B cell (primary cell): ENCODE results near the gene KCNQ2. TPM values are rescaled to one million over a fixed set of nuclear protein-coding genes. Genes with fewer than 3 reads are reported as not detected.

Experiments used
- ATAC-seq: fragments of 200-7000 bp; cut with Tn5 transposase; one replicate; pipeline ENCODE4 v1.10.0; 2021; ENCODE audit warnings: low read depth, mild to moderate bottlenecking, moderate number of reproducible peaks, moderate library complexity
- CTCF ChIA-PET: fragments of 350-600 bp; sonication (Branson Sonifier 250); formaldehyde crosslinking; loops from one replicate; lab custom pipeline; 2021; ENCODE audit warnings: antibody characterized with exemption, inconsistent platforms; lab: Charles Lee
- POLR2A ChIA-PET: fragments of 350-600 bp; sonication (Branson Sonifier 250); formaldehyde crosslinking; loops from one replicate; lab custom pipeline; 2021; ENCODE audit warnings: antibody characterized with exemption; lab: Charles Lee
- DNase-seq: peaks from one replicate; pipeline ENCODE4 v3.0.0; 2013
- H2AFZ ChIP-seq: 2 replicates; pipeline ENCODE4 v1.6.1; 2012; ENCODE audit warnings: mild to moderate bottlenecking, low read depth, low read length; ENCODE audit not compliant: insufficient read depth, poor library complexity, severe bottlenecking
- H3K27ac ChIP-seq, 2 donors: 1 replicate in 1 of 2; 2 replicates in 1 of 2; pipeline ENCODE4 v1.5.1; 2012 to 2013; ENCODE audit warnings: low read length in 2 of 2, mild to moderate bottlenecking in 2 of 2, moderate library complexity in 1 of 2
- H3K27me3 ChIP-seq, 4 experiments: fragments of 200-600 bp in 1 of 4; sonication (generic) in 1 of 4; replicated peaks in 1 of 4; 1 replicate in 2 of 4; 2 replicates in 2 of 4; pipeline versions ENCODE4 v1.6.1 to v1.7.0; 2013 to 2016; ENCODE audit warnings: low read length in 3 of 4, mild to moderate bottlenecking in 2 of 4, mixed read lengths in 1 of 4, moderate library complexity in 1 of 4; ENCODE audit not compliant: insufficient read depth in 4 of 4, control insufficient read depth in 3 of 4; ENCODE audit errors: control extremely low read depth in 1 of 4
- H3K36me3 ChIP-seq, 2 experiments: replicated peaks in 1 of 2; 1 replicate in 1 of 2; 2 replicates in 1 of 2; pipeline versions ENCODE4 v1.6.1 to v1.7.1; 2013; ENCODE audit warnings: low read length in 1 of 2; ENCODE audit not compliant: insufficient read depth in 2 of 2, control insufficient read depth in 1 of 2; ENCODE audit errors: control extremely low read depth in 1 of 2, extremely low read depth in 1 of 2
- H3K4me1 ChIP-seq, 2 donors: fragments of 200-600 bp in 1 of 2; sonication (generic) in 1 of 2; 1 replicate in 1 of 2; 2 replicates in 1 of 2; pipeline versions ENCODE4 v1.5.1 to v1.6.1; 2013 to 2017; ENCODE audit warnings: low read length in 2 of 2; ENCODE audit not compliant: control insufficient read depth in 2 of 2, insufficient read depth in 2 of 2
- H3K4me2 ChIP-seq: replicated peaks from 2 replicates; pipeline ENCODE3; 2012; ENCODE audit warnings: mild to moderate bottlenecking, low read depth, low read length; ENCODE audit not compliant: poor library complexity, severe bottlenecking
- H3K4me3 ChIP-seq, 5 experiments: fragments of 200-600 bp in 1 of 5; sonication (generic) in 1 of 5; 1 replicate in 3 of 5; 2 replicates in 2 of 5; pipeline versions ENCODE4 v1.5.1 to v1.7.0; 2011 to 2016; ENCODE audit warnings: low read length in 4 of 5, mild to moderate bottlenecking in 4 of 5, low read depth in 2 of 5, control low read depth in 1 of 5, moderate library complexity in 1 of 5; ENCODE audit not compliant: insufficient read depth in 1 of 5; ENCODE audit errors: control extremely low read depth in 1 of 5, extremely low read depth in 1 of 5
- H3K79me2 ChIP-seq: fragments of 200-600 bp; sonication (generic); one replicate; pipeline ENCODE4 v1.6.0; 2016; ENCODE audit warnings: low read length; ENCODE audit not compliant: control insufficient read depth, insufficient read depth
- H3K9ac ChIP-seq: fragments of 200-600 bp; sonication (generic); 2 replicates; pipeline ENCODE4 v1.6.1; 2017; ENCODE audit warnings: mild to moderate bottlenecking, low read length, moderate library complexity
- H3K9me3 ChIP-seq, 3 donors: one replicate each; pipeline versions ENCODE4 v1.6.1 to v1.7.1; 2013; ENCODE audit warnings: low read length in 2 of 3; ENCODE audit not compliant: control insufficient read depth in 2 of 3, insufficient read depth in 1 of 3; ENCODE audit errors: control extremely low read depth in 1 of 3
- H4K20me1 ChIP-seq: 2 replicates; pipeline ENCODE4 v1.6.0; 2012; ENCODE audit warnings: mild to moderate bottlenecking, low read length; ENCODE audit not compliant: insufficient read depth, control insufficient read depth, poor library complexity, severe bottlenecking
- H3K27ac Mint-ChIP-seq: one replicate; pipeline ENCODE4 v1.8.0; 2021; ENCODE audit warnings: mixed read lengths
- H3K27me3 Mint-ChIP-seq: one replicate; pipeline ENCODE4 v1.8.0; 2021; ENCODE audit warnings: mixed read lengths
- H3K4me1 Mint-ChIP-seq: one replicate; pipeline ENCODE4 v1.8.0; 2021; ENCODE audit warnings: mixed read lengths
- H3K4me3 Mint-ChIP-seq: one replicate; pipeline ENCODE4 v1.8.0; 2021; ENCODE audit warnings: mixed read lengths
- H3K9me3 Mint-ChIP-seq: one replicate; pipeline ENCODE4 v1.8.0; 2022; ENCODE audit warnings: mixed read lengths; ENCODE audit not compliant: insufficient read depth
- CTCF ChIP-seq: fragments of 200-600 bp; IDR thresholded peaks from one replicate; pipeline ENCODE4 v1.8.0; 2022; ENCODE audit warnings: antibody characterized with exemption, mild to moderate bottlenecking
- EZH2 ChIP-seq: IDR thresholded peaks from 2 replicates; pipeline ENCODE4 v1.6.1; 2012; ENCODE audit warnings: borderline replicate concordance, low read depth, mild to moderate bottlenecking, moderate library complexity, low read length; ENCODE audit not compliant: insufficient read depth, poor library complexity, severe bottlenecking
- WGBS: methylation state at CpG from one replicate; pipeline ENCODE4 v1.1.5; 2013; ENCODE audit warnings: missing lambda C conversion rate; ENCODE audit not compliant: insufficient coverage; 5-methylcytosine and 5-hydroxymethylcytosine counted together
- intact Hi-C: fragments of 100-400 bp; cut with micrococcal nuclease; formaldehyde crosslinking; loops from one replicate; pipeline ENCODE4 v1.10.0; 2022
- polyA plus RNA-seq: library from polyadenylated mRNA; depleted of rRNA; stranded (reverse); fragments of >200 nt; gene quantifications from 2 replicates; pipeline ENCODE4 v1.2.3, GENCODE V29; 2012
- total RNA-seq, 2 donors: library from RNA; stranded (reverse); fragments of 120-200 nt in 1 of 2; gene quantifications; 1 replicate in 1 of 2; 2 replicates in 1 of 2; pipeline versions ENCODE4 v1.2.3 to v1.2.4, GENCODE V29; 2013 to 2022

KCNQ2 gene
- total and polyA plus RNA-seq, 2 donors (not counting 1 experiment from before 2014, with no cell fraction given), result 0.12 TPM; not detected in 1

DNA sequence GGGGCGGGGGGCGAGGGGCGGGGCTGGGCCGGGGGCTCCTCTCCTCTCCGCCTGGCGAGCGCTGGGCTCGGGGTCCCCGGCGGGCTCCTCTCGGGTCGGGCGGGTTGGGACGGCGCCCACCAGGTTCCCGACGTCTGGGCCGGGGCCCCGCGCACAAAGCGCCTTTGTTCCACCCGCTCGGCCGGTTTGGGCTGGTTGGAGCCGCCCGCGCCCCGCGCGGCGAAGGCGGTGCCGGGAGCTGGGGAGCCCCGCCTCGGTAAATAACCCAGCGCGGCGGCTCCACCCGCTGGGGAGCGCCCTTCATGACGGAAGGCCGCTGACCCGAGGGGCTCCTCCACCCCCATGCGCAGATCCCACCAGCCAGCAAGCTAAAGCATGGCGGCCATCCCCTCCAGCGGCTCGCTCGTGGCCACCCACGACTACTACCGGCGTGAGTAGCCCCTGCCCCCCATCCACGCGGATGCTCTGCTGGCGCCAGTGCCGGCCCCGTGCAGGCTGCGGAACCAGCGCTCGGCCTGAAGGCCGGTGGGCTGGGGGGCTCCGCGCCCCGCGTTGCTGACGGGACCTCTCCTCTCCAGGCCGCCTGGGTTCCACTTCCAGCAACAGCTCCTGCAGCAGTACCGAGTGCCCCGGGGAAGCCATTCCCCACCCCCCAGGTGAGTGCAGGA lies 48.6 kb upstream of the KCNQ2 start:
- no peaks in the 10 kb centered on the region for H3K9me3 Mint-ChIP-seq
- H3K4me1 Mint-ChIP-seq, result peaks cover 34% of the 10 kb centered on the region
- Histone ChIP-seq H4K20me1 (peaks cover 29% of the 10 kb centered on the region), H3K9ac (peak overlapping the region; percentile 84), H3K79me2 (peaks cover 15% of the 10 kb centered on the region), H3K4me2 (peak overlapping the region; percentile 94), H2AFZ (peak overlapping the region; percentile 96), H3K27ac (peak overlapping the region; percentile 63 to 76), H3K4me3 (peak overlapping the region; percentile 11 to 79 (median 74)), H3K36me3 (peaks cover 0 to 7% of the 10 kb centered on the region in 2 experiments), H3K4me1 (peaks cover 20 to 27% of the 10 kb centered on the region in 2 donors), H3K9me3 (peaks cover 0 to 16% (median 4%) of the 10 kb centered on the region in 3 donors), H3K27me3 (peaks cover 0 to 10% (median 3%) of the 10 kb centered on the region in 4 experiments)
- DNase-seq (peak; percentile 77), ATAC-seq (peak; percentile 50)
- 2% methylated on average over 68 of the region's 68 CpGs for WGBS
- H3K27ac Mint-ChIP-seq, result peak overlapping the region; percentile 75
- intact Hi-C loops, result loop anchor here (1.0 to 2.0 kb wide), 8 partner anchors 16 to 436 kb away; partner anchors contain the start of genes ARFRP1, EEF1A2, PTK6 and RTEL1
- H3K4me3 Mint-ChIP-seq, result peak overlapping the region; percentile 84
- POLR2A ChIA-PET, result interaction anchor here (0.6 to 2.6 kb wide), 14 partner anchors 9 to 543 kb away, joined by 3 to 42 read pairs (median 4); partner anchors contain the start of genes ARFGAP1, GMEB2, HELZ2 and LIME1
- peaks cover 4% of the 10 kb centered on the region for H3K27me3 Mint-ChIP-seq
- CTCF ChIA-PET, result interaction anchor here (1.0 to 3.8 kb wide), 6 partner anchors 15 to 453 kb away, joined by 3 to 25 read pairs (median 4); partner anchors contain the start of gene PTK6
- TF ChIP-seq EZH2 (no peak), CTCF (no peak)
